ENCODE measurements around the gene KAZN.

Gene KAZN

DNA sequence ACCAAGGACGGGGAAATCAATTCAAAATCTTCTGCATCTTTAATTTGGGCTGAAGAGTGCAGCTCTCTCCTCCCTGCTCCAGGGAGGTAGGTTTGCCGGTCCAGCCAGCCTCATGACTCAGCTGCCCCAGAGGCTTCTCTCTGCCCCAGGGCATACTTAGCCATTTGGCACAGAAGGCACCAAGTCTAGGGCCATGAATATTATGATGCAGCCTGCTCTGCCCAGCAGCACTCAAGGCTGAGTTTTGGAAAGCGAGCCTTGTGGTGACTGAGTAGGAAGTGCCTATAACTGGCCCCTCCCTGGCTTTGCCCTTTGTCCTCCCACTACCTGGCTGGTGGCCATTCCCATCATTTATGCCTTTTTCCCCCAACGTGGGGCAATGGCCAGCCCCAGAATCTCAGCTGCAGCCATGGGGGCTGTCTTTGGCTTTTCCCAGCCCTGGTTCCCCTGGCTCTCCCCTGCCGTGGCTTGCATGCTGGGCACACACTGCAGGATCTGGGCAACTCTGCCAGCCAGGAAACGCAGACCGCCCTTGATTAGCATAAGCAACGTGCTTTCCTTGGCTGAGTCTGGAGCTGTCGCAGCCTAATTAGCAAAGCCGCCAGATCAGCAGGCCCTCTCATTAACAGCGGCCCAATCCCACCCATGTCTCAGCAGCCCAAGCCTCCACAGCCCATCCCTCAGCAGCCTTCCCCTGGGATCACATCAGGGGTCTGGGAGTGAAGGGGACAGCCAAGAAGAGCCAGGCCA lies 296.5 kb downstream of the KAZN start:
- Histone ChIP-seq H3K36me3 (ENCODE audit: control insufficient read depth, insufficient read depth, low read length) (no peaks in the 10 kb centered on the region), H3K27me3 (replicated peaks; ENCODE audit: control insufficient read depth, insufficient read depth, low read length) (peaks cover 1% of the 10 kb centered on the region), H3K4me3 (replicated peaks; ENCODE audit: low read depth, low read length) (no peak overlapping the region)
- TF ChIP-seq, protein P1, sequence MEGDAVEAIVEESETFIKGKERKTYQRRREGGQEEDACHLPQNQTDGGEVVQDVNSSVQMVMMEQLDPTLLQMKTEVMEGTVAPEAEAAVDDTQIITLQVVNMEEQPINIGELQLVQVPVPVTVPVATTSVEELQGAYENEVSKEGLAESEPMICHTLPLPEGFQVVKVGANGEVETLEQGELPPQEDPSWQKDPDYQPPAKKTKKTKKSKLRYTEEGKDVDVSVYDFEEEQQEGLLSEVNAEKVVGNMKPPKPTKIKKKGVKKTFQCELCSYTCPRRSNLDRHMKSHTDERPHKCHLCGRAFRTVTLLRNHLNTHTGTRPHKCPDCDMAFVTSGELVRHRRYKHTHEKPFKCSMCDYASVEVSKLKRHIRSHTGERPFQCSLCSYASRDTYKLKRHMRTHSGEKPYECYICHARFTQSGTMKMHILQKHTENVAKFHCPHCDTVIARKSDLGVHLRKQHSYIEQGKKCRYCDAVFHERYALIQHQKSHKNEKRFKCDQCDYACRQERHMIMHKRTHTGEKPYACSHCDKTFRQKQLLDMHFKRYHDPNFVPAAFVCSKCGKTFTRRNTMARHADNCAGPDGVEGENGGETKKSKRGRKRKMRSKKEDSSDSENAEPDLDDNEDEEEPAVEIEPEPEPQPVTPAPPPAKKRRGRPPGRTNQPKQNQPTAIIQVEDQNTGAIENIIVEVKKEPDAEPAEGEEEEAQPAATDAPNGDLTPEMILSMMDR (IDR thresholded peaks at IDR 0.05; ENCODE audit: insufficient read depth, low read length, poor library complexity, severe bottlenecking): no peak
- no peak for DNase-seq (ENCODE audit: extremely low read depth, insufficient read length)

DNA sequence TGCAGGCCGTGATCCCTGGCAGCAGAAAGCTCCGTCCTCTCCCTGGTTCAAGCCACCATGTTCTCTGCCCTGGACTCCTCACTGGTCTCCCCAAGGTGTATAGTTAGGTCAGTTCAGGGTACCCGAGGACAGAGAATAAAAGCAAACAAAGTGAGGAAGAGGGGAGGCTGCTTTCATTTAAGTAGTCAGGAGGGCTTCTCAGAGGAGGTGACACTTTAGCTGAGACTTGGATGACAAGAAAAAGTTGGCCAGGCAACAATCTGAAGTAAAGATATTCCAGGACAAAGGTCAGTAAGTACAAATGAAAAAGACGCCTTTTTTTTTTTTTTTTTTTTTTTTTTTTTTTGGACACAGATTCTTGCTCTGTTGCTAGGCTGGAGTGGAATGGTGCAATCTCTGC lies 297.2 kb downstream of the KAZN start:
- H3K36me3 ChIP-seq (ENCODE audit: control insufficient read depth, insufficient read depth, low read length): no peaks in the 10 kb centered on the region
- H3K27me3 ChIP-seq (replicated peaks; ENCODE audit: control insufficient read depth, insufficient read depth, low read length): peaks cover 1% of the 10 kb centered on the region
- TF ChIP-seq, protein P1 (IDR thresholded peaks at IDR 0.05; ENCODE audit: insufficient read depth, low read length, poor library complexity, severe bottlenecking): no peak
- DNase-seq (ENCODE audit: extremely low read depth, insufficient read length): no peak
- H3K4me3 ChIP-seq (replicated peaks; ENCODE audit: low read depth, low read length): no peak overlapping the region

DNA sequence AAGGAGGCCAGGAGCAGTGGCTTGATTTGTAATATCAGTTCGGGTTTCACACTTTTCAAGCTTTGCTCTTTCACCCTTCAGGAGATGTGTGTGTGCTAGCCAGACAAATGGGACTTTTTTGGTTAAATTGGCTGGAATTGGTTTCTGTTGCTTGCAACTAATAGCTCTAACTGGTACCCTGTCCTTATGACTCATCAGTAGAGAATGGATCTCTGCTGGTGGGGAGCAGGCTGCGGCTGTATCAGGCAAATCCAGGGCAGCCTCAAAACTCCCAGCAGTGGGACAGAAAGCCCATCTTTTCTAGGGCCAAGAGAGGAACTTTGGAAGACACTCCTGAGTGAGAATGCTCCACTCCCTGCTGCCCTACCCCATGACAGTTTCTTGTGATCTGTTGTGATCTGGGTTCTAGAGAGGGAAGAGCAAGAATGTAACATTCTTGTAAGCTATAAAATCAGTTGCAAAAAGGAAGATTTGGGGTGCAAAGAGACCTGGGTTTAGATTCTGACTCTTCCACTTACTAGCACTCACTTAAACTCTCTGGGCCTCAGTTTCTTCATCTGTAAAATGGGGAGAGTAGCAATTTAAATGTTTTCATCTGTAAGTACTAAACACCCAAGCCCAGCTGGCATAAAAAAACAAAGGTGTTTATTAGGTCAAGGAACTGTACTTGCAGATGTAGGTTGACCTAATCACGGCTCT lies 298.0 kb downstream of the KAZN start:
- no peak for DNase-seq (ENCODE audit: extremely low read depth, insufficient read length)

DNA sequence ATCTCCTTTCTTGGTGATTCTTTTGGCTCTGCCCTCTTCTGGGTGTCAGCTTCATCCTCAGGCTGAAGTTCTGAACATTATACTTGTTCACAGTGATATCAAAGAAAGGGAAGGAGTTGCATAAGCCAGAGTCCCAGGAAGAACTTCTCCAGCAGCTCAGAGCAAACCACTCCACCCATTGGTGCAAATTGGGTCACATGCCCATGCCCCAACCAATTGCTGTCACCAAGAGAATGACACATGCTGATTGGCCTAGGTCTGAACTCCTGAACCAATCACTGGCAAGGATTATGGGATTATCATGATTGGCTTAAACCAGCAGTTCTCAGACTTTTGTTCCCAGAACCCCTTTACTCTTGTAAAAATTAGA lies 298.6 kb downstream of the KAZN start:
- H3K36me3 ChIP-seq (ENCODE audit: control insufficient read depth, insufficient read depth, low read length): no peaks in the 10 kb centered on the region
- TF ChIP-seq, protein P1 (IDR thresholded peaks at IDR 0.05; ENCODE audit: insufficient read depth, low read length, poor library complexity, severe bottlenecking): no peak
- no peak for DNase-seq (ENCODE audit: extremely low read depth, insufficient read length)
- H3K4me3 ChIP-seq (replicated peaks; ENCODE audit: low read depth, low read length): no peak overlapping the region
- H3K27me3 ChIP-seq (replicated peaks; ENCODE audit: control insufficient read depth, insufficient read depth, low read length): peaks cover 1% of the 10 kb centered on the region

More for the DNA sequence above, 298.0 kb downstream of the KAZN start:
- H3K36me3 ChIP-seq (ENCODE audit: control insufficient read depth, insufficient read depth, low read length): no peaks in the 10 kb centered on the region
- no peak overlapping the region for H3K4me3 ChIP-seq (replicated peaks; ENCODE audit: low read depth, low read length)
- H3K27me3 ChIP-seq (replicated peaks; ENCODE audit: control insufficient read depth, insufficient read depth, low read length): peaks cover 1% of the 10 kb centered on the region
- TF ChIP-seq, protein P1 (IDR thresholded peaks at IDR 0.05; ENCODE audit: insufficient read depth, low read length, poor library complexity, severe bottlenecking): no peak

DNA sequence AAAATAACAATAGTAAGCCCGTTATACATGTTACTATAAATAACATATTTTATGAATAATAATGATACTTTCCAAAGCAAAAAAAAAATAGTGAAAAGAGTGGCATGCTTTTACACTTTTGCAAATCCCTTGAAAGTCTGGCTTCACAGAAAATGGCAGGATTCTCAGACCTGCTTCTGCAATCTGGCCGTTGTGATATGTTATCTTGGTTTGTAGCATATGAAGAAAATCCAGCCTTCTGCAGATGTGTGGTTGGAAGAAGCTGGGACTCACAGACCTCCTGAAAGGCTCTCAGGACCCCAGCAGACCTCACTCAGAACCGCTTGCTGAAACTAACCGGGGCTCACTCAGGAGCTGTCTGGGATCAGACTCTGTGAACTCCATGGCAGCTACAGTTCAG lies 299.1 kb downstream of the KAZN start:
- no peak for DNase-seq (ENCODE audit: extremely low read depth, insufficient read length)
- H3K27me3 ChIP-seq (replicated peaks; ENCODE audit: control insufficient read depth, insufficient read depth, low read length): peaks cover 1% of the 10 kb centered on the region
- no peak overlapping the region for H3K4me3 ChIP-seq (replicated peaks; ENCODE audit: low read depth, low read length)
- TF ChIP-seq, protein P1 (IDR thresholded peaks at IDR 0.05; ENCODE audit: insufficient read depth, low read length, poor library complexity, severe bottlenecking): no peak
- no peaks in the 10 kb centered on the region for H3K36me3 ChIP-seq (ENCODE audit: control insufficient read depth, insufficient read depth, low read length)
